HG02571 (cell line): Measurements from ENCODE around the gene PBX1.

ENCODE experiments used
- ATAC-seq: cut with Tn5 transposase; IDR thresholded peaks from one replicate; pipeline ENCODE4 v1.9.1; 2021; ENCODE audit warnings: mild to moderate bottlenecking, moderate library complexity; ENCODE audit not compliant: unreplicated experiment

The PBX1 gene

GRCh38 chr1:164748253-164748899, 189.4 kb downstream of the PBX1 start:
- ATAC-seq = no peak

GRCh38 chr1:164753521-164754077, 194.6 kb downstream of the PBX1 start:
- ATAC-seq = no peak

- no peak for ATAC-seq
These were observed 195.2 kb downstream of the PBX1 start for GRCh38 chr1:164754088-164754600.

- ATAC-seq = no peak
These were observed 196.7 kb downstream of the PBX1 start for GRCh38 chr1:164755690-164756089.

- no peak for ATAC-seq
These were observed 197.8 kb downstream of the PBX1 start for GRCh38 chr1:164756741-164757140.

GRCh38 chr1:164757625-164758024, 198.6 kb downstream of the PBX1 start:
- ATAC-seq = no peak

GRCh38 chr1:164759144-164759920, 200.3 kb downstream of the PBX1 start:
- no peak for ATAC-seq

- ATAC-seq = no peak
These were observed 201.0 kb downstream of the PBX1 start for GRCh38 chr1:164759979-164760469.

- no peak for ATAC-seq
These were observed 201.6 kb downstream of the PBX1 start for GRCh38 chr1:164760569-164760968.

GRCh38 chr1:164761009-164761408, 202.0 kb downstream of the PBX1 start:
- no peak for ATAC-seq

- ATAC-seq = no peak
These were observed 204.1 kb downstream of the PBX1 start for GRCh38 chr1:164763098-164763497.

GRCh38 chr1:164764333-164764732, 205.3 kb downstream of the PBX1 start:
- ATAC-seq = no peak

GRCh38 chr1:164765557-164765956, 206.6 kb downstream of the PBX1 start:
- ATAC-seq = no peak

GRCh38 chr1:164765992-164766720, 207.2 kb downstream of the PBX1 start:
- no peak for ATAC-seq

GRCh38 chr1:164767752-164768402, 208.9 kb downstream of the PBX1 start:
- no peak for ATAC-seq

GRCh38 chr1:164768619-164769018, 209.6 kb downstream of the PBX1 start:
- no peak for ATAC-seq

- no peak for ATAC-seq
These were observed 210.6 kb downstream of the PBX1 start for GRCh38 chr1:164769486-164770130.

GRCh38 chr1:164770131-164770529, 211.1 kb downstream of the PBX1 start:
- ATAC-seq = no peak

GRCh38 chr1:164771041-164771618, 212.1 kb downstream of the PBX1 start:
- no peak for ATAC-seq
